Fibroblast of peridontal ligament (primary cell): ENCODE results near the gene ANO10.

Experiments used
- DNase-seq: peaks from one replicate; pipeline ENCODE4 v3.0.0-alpha.2; 2010; ENCODE audit errors: extremely low read depth

The ANO10 gene

GRCh38 chr3:43317461-43318316, 304.1 kb downstream of the ANO10 start:
- DNase-seq: peak; percentile 39

GRCh38 chr3:43316783-43317460, 304.9 kb downstream of the ANO10 start:
- DNase-seq: no peak
